Measurements from ENCODE around the gene LAG3.
"Not testable (repeated sequence)": the region's sequence is repeated elsewhere in the genome, so short reads cannot be mapped to it uniquely, and the experiment has no call there.

Gene LAG3

DNA sequence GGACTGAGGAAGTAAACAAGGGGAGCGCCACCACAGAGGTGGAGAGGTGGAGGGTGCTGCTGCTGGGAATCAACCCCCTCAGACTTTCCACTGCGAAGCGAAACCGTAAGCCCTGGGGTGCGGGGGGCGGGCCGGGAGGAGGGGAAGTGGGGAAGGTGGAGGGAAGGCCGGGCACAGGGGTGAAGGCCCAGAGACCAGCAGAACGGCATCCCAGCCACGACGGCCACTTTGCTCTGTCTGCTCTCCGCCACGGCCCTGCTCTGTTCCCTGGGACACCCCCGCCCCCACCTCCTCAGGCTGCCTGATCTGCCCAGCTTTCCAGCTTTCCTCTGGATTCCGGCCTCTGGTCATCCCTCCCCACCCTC is at the start of gene LAG3:
Gene LAG3 (plus strand): TSS at position 190 of the 365 bp plus-strand sequence. CDS start 333 bp downstream, outside the sequence.
- peak; percentile 27 for DNase-seq (ENCODE audit: low spot score)

DNA sequence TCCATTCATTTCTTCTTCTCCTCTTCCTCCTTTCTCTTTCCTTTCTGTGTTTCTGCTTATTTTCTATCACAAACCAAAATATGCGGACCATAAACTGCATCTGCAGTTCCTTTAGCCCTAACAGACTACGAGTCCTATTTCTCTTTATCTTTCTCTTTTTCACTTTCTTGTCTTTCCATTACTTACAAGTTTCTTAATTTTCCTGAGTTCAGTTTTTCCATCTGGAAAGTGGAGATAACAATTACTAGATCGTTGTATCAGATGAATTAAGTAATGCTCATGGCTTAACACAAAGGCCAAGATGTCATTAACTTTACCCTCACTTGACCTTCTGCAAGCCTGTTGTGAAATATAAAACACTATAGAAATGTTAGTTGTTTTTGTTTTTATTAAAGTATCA is 49.5 kb upstream of the LAG3 start:
- DNase-seq (ENCODE audit: low spot score), result no peak

DNA sequence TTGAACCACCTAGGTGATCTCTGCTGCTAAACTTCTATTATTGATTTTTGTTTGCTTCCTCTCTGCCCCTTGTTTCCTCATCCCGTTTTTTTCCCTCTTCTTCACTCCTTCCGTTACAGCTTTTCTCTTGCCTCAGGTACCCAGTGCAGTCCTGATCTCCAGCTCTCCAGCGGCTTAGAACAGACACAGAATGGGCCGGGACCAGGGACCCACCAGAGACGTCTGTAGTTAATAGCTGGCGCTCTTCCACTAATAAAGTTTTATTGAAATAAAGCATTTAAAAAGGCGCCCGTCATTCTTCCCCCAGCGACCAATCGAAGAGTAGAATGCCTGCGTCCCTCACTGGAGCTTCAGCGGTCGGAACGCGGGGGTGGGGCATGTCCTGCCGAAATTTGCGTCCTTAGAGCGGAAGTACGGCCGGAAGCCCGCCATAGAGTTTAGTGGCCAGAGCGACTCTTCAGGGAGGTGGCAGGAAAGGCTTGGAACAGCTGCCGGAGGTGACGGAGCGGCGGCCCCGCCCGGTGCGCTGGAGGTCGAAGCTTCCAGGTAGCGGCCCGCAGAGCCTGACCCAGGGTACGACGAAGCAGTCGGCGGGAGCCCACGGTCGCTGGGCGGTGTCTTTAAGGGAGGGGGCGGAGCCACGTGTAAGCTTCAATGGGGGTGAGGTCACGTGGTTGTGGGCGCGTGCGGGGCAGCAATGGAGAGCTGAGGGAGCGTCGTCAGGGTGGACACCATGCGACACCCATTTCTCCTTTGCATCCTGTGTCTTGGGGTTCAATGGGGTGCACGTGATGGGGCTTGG is 48.5 kb upstream of the LAG3 start, which contains the start of gene COPS7A:
Gene COPS7A (plus strand): TSS at position 440 of the 802 bp plus-strand sequence. CDS start 611 bp downstream, outside the sequence.
- DNase-seq (ENCODE audit: low spot score), result peak; percentile 99

DNA sequence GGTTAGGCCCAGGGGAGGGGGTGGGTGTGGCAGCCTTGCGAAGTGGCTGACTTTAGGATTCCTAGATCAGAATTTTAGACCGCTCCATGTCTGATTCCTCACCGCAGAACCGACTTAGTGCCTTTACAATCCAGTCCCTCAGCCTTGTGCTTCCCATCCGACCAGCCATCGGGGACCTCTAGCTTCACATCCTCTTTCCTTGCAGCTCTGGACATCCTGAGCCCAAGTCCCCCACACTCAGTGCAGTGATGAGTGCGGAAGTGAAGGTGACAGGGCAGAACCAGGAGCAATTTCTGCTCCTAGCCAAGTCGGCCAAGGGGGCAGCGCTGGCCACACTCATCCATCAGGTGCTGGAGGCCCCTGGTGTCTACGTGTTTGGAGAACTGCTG is 47.9 kb upstream of the LAG3 start:
- DNase-seq (ENCODE audit: low spot score), result no peak

DNA sequence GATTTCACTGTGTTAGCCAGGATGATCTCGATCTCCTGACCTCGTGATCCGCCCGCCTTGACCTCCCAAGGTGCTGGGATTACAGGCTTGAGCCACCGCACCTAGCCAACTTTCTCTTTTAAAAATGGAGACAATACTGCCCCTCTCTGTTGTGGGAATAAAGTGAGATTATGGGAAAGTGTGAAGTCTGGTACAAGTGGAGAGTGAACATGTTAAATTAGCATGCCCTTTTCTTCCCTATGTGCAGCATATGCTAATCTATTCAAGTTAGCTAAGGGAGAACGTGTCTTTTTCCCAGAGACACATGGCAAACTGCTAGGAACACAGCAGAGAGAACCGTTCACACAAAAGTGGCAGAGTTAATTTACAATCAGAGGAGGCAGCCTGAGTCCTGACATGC is 47.0 kb upstream of the LAG3 start:
- no peak for DNase-seq (ENCODE audit: low spot score)

DNA sequence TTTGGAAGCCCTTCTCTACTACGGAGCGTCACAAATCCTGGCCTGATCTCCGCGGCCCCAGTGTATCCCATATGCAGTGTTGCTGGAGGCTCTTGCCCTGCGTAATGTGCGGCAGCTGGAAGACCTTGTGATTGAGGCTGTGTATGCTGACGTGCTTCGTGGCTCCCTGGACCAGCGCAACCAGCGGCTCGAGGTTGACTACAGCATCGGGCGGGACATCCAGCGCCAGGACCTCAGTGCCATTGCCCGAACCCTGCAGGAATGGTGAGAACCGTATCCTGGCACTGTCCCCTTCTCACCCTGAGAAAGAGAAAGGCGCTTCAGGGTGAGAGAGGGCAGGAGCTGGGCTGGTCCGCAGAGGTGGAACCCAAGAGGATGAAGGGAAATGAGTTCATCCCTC is 43.1 kb upstream of the LAG3 start:
- no peak for DNase-seq (ENCODE audit: low spot score)

DNA sequence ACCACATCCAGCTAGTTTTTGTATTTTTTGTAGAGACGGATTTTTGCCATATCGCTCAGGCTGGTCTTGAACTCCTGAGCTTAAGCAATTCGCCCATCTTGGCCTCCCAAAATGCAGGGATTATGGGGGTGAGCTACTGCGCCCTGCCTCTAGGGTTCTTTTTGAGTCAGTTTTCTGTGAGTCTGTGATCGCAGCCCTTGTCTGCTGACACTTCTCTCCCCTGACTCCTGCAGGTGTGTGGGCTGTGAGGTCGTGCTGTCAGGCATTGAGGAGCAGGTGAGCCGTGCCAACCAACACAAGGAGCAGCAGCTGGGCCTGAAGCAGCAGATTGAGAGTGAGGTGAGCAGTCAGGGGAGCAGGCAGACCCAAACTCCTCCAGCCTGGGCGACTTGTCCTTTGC is 42.2 kb upstream of the LAG3 start:
- no peak for DNase-seq (ENCODE audit: low spot score)

DNA sequence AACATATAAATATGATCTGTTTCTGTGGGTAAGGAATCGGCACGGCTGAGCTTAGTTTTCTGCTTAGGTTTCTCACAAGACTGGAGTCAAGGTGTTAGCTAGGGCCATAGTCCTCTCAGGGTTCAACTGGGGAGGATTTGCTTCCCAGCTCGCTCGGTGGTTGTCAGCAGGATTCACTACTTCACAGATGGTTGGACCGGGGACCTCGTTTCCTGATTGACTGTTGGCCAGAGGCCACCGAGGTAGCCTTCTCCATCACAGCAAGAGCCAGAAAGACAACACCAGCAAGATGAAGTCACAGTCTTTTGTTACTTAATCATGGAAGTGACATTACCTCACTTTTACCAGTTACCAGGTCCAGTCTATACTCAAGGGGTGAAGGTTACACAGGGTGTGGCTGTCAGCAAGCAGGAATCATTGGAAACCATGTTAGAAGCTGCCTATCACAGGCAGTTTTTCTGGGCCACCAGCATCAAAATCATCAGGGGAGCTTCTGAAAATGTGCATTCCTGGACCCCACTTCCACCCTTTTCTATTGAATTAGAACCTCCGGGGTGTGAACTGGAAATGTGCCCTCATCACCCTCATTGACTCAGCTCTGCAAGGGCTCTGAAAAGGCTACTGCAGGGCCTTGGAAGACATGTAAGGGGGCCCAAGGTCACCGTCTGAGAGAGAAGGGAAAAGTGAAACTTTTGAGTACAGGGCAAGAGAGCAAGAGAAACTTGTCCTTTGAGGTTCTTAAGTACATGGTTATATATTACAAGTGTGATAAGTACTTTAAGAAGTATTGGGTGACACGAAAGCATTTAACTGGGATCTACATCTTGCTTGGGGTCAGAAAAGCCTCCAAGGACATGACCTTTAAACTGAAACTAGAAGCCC is 37.6 kb upstream of the LAG3 start:
- DNase-seq (ENCODE audit: low spot score), result no peak

DNA sequence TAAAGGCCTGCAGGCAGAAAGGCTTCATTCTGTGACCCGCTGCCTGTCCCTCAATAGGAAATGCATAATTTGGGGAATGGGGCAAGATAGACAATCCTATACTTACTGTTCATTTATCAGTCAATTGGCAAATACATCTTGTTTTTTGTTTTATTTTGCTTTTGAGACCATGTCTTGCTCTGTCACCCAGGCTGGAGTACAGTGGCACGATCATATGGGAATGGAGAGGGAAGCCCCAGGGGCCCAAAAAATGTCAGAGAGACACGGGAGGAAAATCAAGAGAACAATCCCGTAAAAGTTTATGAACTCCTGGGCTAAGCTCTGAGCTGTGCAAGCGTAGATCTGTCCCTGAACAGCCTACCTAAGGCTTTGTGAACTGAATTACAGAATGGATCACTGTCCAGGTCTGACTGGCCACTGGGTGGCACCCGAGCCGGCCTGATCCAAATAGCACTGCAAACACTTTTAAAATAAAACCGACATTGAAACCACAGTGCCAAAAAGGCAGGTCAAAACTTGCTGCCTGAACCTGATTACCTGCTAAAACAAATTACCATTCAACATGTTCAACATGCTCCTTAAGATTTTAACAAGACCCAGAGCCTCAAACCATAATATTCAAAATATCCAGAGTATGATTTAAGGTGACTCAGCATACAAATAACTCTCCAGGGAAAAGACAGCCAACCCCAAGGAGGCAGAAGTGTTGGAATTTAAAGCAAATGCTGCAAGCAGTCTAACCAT is 36.7 kb upstream of the LAG3 start:
- DNase-seq (ENCODE audit: low spot score), result peak; percentile 44

DNA sequence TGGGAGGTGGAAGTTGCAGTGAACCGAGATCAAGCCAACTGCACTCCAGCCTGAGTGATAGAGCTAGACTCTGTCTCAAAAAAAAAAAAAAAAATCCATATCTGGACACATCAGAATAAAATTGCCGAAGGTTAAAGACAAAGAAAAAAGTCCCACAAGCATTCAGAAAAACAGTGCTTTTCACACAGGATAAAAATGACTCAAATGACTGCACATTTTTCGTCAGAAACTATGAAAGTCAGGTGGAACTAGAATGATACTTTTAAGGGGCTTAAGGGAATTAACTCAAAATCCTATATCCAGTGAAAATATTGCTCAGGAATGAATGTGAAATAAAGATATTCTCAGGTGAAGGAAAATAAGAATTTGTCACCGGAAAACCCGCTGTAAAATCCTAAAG is 35.6 kb upstream of the LAG3 start:
- no peak for DNase-seq (ENCODE audit: low spot score)

DNA sequence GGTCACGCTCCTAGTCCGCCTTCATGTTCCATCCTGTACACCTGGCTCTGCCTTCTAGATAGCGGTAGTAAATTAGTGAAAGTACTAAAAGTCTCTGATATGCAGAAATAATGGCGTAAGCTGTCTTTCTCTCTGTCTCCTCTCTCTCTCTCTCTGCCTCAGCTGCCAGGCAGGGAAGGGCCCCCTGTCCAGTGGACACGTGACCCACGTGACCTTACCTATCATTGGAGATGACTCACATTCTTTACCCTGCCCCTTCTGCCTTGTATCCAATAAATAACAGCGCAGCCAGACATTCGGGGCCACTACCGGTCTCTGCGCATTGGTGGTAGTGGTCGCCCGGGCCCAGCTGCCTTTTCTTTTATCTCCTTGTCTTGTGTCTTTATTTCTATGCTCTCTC is 30.2 kb upstream of the LAG3 start:
- DNase-seq (ENCODE audit: low spot score), result not testable (repeated sequence)

DNA sequence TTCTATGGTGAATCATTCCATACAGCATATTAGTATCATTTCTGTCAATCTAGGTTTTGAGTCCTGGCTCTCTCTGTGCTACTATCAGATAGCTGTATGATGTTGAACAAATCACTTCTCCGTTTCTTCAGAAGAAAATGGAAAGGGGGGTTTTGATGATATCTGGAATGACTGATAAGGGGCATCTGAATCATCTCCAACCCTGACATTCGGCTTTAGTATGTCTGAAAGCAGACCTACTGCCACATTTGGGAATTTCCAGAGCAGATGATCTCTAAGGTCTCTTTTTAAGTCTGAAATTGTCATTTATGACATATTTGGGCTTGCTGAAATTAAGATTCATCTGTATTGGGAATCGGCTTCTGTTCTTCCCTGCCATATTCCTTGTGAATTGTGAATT is 29.5 kb upstream of the LAG3 start:
- no peak for DNase-seq (ENCODE audit: low spot score)

DNA sequence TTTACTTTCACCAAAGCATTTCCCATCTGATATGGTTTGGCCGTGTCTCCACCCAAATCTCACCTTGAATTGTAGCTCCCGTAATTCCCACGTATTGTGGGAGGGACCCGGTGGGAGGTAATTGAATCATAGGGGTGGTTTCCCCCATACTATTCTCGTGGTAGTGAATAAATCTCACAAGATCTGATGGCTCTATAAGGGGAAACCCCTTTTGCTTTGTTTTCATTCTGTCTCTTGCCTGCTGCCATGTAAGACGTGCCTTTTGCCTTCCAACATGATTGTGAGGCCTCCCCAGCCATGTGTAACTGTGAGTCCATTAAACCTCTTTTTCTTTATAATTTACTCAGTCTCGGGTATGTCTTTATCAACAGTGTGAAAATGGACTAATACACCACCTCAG is 29.0 kb upstream of the LAG3 start:
- DNase-seq (ENCODE audit: low spot score), result not testable (repeated sequence)

DNA sequence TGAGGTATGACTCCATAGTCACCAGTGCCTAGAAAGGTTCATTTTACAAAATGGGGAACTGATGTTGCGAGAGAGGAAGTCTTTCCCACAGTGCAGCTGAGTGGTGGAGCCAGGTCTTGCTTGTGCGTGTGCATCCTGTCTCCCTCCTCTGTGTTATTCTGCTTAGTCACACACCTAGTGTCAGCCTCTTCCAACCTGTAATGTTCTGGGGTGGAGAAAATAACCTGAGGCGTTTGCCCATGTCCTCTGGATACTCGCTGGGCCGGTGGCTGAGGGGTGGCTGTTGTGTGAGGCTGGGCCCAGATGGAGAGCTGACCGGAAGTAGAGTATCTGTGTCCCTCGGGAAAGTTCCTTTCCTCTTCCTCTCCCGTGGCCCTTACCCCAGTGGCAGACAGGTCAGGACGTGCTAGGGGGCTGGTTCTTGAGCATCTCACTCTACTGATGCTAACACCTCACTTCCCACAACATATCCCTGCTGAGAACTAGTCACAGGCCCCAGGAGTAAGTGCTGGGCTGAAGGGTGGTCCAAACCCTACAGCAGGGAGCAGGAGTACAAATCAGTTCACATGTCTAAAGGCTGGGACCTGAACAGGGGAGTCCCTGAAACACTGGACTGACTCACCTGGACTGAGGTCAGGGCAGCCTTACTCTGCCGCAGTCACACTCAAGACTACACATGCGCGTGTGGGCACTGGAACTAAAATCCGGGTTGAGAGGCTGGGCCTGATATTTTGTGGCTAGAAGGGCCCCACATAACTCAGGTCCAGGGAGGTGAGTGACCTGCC is 26.4 kb upstream of the LAG3 start:
- DNase-seq (ENCODE audit: low spot score), result peak; percentile 29

DNA sequence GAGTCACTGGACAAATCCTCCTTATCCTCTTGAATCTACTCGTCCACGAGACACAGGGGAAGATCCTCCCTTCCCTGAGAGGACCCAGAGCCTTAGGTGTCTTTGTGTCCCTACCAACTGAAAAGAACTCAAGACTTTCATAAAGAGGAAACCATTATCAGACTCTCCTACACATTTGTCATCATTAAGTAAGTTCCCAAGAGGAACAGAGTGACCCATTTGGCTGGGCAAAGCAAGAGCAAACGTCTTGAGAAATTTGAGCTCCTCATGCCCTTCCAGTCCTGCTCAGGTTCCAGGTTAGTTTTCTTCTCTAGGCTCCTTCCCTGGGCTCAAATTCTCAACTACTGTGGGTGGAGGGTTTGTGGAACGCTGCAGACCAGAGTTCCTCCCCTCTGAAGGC is 25.1 kb upstream of the LAG3 start:
- no peak for DNase-seq (ENCODE audit: low spot score)

DNA sequence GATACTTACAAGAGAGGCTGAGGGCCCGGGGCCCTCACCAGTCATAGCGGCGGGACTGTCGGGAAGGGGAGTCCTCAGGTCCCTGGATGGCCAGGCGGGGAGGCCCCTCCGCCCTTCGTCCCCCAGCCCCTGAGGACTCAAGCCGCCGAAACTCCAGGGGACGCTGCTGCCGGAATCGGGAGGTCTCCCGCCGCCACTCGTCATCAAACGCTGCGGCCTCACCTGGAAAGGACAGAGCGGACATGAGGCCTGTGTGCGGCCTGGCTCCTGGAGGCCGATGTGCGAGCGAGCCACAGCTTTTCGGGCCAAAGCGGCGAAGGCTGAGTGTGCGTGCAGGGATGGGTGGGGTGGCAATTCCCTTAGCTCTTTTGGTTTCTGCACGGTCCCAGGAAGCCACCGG is 23.6 kb upstream of the LAG3 start:
- DNase-seq (ENCODE audit: low spot score), result no peak

DNA sequence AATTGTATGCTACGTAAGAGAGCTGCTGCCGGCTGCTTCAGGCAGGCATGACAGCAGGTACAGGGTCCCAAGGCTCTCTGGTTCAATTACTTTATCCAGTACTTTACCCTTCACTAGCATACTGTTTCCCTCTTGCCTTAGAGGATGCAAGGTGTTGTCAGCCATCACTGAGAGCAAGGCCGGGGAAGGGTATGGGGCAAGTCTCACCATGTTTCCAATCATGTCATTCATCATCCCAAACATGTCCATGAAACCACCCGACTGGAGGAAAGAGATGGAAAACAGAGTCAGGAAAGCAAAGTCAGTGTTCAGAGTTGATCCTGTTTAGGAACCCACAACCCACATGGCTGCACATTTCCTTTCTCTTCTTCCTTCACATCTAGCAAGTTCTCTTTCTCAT is 21.8 kb upstream of the LAG3 start:
- no peak for DNase-seq (ENCODE audit: low spot score)

DNA sequence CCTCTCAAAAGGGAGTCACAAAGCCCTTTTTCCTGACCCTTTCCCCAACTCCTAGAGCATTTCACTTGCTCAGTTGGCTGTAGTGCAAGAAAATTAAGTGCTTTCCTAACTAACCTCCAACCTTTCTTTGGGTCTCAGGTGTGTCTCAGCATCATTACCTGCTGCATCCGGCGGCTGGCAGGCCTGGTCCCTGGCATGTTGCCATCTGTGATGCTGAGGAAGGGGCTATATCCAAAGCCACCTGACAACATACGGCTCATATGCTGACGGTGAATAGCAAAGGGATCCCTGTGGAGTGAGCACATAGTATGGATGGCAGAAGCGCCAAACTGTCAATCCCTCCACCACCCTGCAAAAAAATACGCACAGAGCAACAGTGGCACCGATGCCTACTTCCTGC is 20.6 kb upstream of the LAG3 start:
- no peak for DNase-seq (ENCODE audit: low spot score)

DNA sequence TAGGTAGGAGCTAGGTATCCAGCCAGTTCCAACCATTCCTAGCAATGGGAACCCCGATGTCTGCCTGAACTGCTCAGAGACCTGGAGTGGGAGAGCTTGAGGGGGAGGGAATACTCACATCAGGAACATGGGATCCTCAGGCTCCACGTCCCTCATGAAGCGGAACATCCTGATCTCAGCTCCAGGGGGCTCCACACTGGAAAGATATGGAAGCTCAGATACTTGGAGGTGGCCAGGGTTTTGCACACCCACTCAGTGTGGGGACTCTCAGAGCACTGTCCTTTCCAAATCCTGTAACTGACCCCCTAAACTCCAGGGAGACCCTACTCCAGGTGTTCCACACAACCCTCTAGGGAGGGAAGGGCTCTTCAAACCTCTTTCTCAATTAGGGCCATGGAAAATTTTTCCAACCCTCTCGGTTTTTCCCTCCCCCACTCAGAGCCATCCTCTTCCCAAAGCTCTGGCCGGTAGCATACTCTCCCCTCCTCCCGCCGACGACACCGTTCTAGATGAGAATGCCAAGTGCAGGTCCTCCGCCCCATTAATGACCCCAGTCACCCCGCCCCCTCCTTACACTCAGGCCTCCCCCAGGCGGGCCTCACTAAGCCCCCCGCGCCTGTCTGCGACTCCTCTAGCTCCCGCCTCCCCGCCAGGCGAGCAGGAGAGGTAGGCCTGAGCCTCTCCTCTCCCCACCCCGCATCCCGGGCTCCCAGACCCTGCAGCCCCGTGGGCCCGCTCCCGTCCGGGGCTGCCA is 20.0 kb upstream of the LAG3 start:
- DNase-seq (ENCODE audit: low spot score), result no peak

DNA sequence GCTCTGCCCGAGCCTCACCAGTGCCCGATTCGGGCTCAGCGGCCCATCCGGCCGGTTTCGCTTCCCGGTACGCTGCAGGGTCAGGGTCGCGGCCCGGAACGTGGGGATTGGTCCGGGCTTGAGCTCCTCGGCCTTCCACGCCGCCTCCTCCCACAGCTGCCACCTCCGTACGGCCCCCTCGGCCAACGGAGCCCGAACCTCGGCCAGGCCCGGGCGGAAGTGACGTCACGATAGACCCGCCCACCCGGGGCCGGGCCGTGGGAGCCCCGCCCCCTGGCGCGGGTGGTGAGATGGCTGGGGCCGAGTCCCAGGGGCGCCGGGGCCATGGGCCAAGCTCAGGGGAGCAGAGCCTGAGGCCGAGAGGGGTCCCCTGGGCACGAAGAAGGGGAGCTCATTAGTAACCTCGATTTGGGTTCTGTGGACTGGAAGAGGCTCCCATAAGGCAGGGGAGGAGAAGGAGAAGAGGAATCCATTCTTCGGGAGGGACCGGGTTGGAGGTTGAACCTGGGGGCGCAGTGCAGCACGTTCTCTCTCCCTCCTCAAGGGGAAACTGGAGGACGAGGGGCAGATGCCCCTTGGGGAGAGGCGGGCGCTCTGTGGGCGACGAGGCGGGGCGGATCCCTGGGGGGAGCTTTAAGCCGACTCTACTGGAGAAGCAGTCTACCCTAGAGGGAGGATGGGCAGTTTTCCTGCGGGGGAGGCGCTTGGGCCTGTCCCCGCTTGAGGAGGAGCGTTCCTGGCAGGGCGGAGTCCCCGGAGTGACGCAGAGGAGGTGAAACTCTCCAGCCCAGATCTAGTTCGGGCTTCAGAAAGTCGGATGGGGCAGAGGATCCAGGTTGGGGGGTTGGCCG is 19.2 kb upstream of the LAG3 start, which contains the start of gene MLF2:
Gene MLF2 (minus strand): TSS at position 221 of the 851 bp plus-strand sequence. CDS start 807 bp downstream, outside the sequence.
- DNase-seq (ENCODE audit: low spot score), result peak; percentile 97

All from CD4-positive, alpha-beta T cell treated with Interleukin-15 for 4 hours (primary cell).